MCF 10A (cell line): ENCODE data around the gene RAD51C. TPM values are rescaled to one million over a fixed set of nuclear protein-coding genes. Genes with fewer than 3 reads are reported as not detected.

ENCODE experiments used
- BruUV-seq: library from RNA; stranded (reverse); fragments of 400-500 nt; replicated peaks from 2 replicates; lab custom pipeline; 2021; lab: Mats Ljungman, UMichigan
- CTCF ChIA-PET: fragments of 300-600 bp; sonication (Branson Sonifier 250); formaldehyde crosslinking; extraction: SDS; loops from one replicate; lab custom pipeline; 2021; ENCODE audit warnings: antibody characterized with exemption, inconsistent platforms; lab: Yijun Ruan, JAX
- POLR2A ChIA-PET: fragments of 300-600, 350-650 bp; sonication (Branson Sonifier 250); formaldehyde crosslinking; extraction: SDS; loops from one replicate; lab custom pipeline; 2020; ENCODE audit warnings: antibody characterized with exemption, inconsistent platforms; lab: Yijun Ruan, JAX
- DNase-seq: peaks from one replicate; pipeline ENCODE4 v3.0.0-alpha.2; 2018; ENCODE audit not compliant: unreplicated experiment
- H3K27ac Mint-ChIP-seq: one replicate; pipeline ENCODE4 v1.8.0; 2022; ENCODE audit warnings: mild to moderate bottlenecking, low read depth, mixed read lengths; ENCODE audit not compliant: unreplicated experiment
- H3K27me3 Mint-ChIP-seq: one replicate; pipeline ENCODE4 v1.8.0; 2022; ENCODE audit warnings: mixed read lengths; ENCODE audit not compliant: insufficient read depth, unreplicated experiment
- H3K36me3 Mint-ChIP-seq: one replicate; pipeline ENCODE4 v1.8.0; 2022; ENCODE audit warnings: mild to moderate bottlenecking, moderate library complexity, mixed read lengths; ENCODE audit not compliant: insufficient read depth, unreplicated experiment
- H3K4me1 Mint-ChIP-seq: one replicate; pipeline ENCODE4 v1.8.0; 2022; ENCODE audit warnings: mixed read lengths; ENCODE audit not compliant: insufficient read depth, unreplicated experiment
- H3K4me3 Mint-ChIP-seq: one replicate; pipeline ENCODE4 v1.8.0; 2022; ENCODE audit warnings: mild to moderate bottlenecking, moderate library complexity, mixed read lengths; ENCODE audit not compliant: unreplicated experiment
- H3K9me3 Mint-ChIP-seq: one replicate; pipeline ENCODE4 v1.8.0; 2022; ENCODE audit warnings: mixed read lengths; ENCODE audit not compliant: unreplicated experiment
- CTCF ChIP-seq: fragments of 200-600 bp; IDR thresholded peaks from one replicate; pipeline ENCODE4 v1.8.0; 2022; ENCODE audit warnings: antibody characterized with exemption, mild to moderate bottlenecking; ENCODE audit not compliant: unreplicated experiment
- intact Hi-C: fragments of 100-400 bp; cut with micrococcal nuclease; formaldehyde crosslinking; loops from 2 replicates; pipeline ENCODE4 v1.14.1; 2022
- total RNA-seq: library from RNA; stranded (reverse); gene quantifications from 2 replicates; pipeline ENCODE4 v1.2.3, GENCODE V29; 2022

Gene RAD51C
- total RNA-seq, 1 experiment from 2014 or later = 59.5 TPM

- no TSS peak for BruUV-seq
- ChIA-PET POLR2A (interaction anchor here (0.9 to 1.4 kb wide), 2 partner anchors 38 to 71 kb away, joined by 5 read pairs; no protein-coding TSS in a partner anchor), CTCF (no interaction called here)
- intact Hi-C loops = no loop called here
- no peaks in the 10 kb centered on the region for H3K36me3 Mint-ChIP-seq
- H3K4me1 Mint-ChIP-seq = no peaks in the 10 kb centered on the region
- no peak overlapping the region for H3K27ac Mint-ChIP-seq
- no peak overlapping the region for H3K4me3 Mint-ChIP-seq
- no peaks in the 10 kb centered on the region for H3K9me3 Mint-ChIP-seq
- TF ChIP-seq CTCF = no peak
- no peaks in the 10 kb centered on the region for H3K27me3 Mint-ChIP-seq
- DNase-seq = peak; percentile 67
Observed at GRCh38 chr17:58783380-58783779, 91.0 kb downstream of the RAD51C start.

DNA sequence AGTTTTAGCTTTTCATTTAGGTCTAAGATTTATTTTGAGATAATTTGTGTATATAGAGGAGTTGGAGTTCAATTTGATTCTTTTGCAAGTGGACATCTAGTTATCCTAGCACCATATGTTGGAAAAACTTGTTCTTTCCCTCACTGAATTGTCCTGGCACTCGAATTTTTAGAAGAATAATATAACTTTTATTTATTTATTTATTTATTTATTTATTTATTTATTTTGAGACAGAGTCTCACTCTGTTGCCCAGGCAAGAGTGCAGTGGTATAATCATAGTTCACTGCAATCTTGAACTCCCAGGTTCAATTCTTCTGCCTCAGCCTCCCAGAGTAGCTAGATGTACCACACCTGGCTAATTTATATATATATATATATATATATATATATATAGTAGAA, 92.7 kb downstream of the RAD51C start:
- Mint-ChIP-seq H3K4me3 (no peak overlapping the region), H3K4me1 (no peaks in the 10 kb centered on the region), H3K9me3 (no peaks in the 10 kb centered on the region), H3K27me3 (no peaks in the 10 kb centered on the region), H3K36me3 (no peaks in the 10 kb centered on the region), H3K27ac (no peak overlapping the region)
- BruUV-seq = no TSS peak
- ChIA-PET CTCF (interaction anchor here (0.6 kb wide), 1 partner anchor 14 kb away, joined by 5 read pairs; no protein-coding TSS in a partner anchor), POLR2A (no interaction called here)
- TF ChIP-seq CTCF = no peak
- DNase-seq = no peak
- intact Hi-C loops = no loop called here

Other genes starting within 250 kb of the RAD51C start
- not detected in 2 replicates for gene HSF5, start 204.2 kb upstream of the RAD51C start, total RNA-seq
- gene MTMR4, start 178.0 kb upstream of the RAD51C start, total RNA-seq = 33.5 and 38.1 TPM in 2 replicates
- gene TEX14, start 557 bp upstream of the RAD51C start, total RNA-seq = 0.07 TPM in 1 of 2 replicates, not detected in the other
- 0.54 and 0.65 TPM in 2 replicates for gene PPM1E, start 63.3 kb downstream of the RAD51C start, total RNA-seq